GM12878 (cell line): ENCODE data around the gene FBLIM1. TPM values are rescaled to one million over a fixed set of nuclear protein-coding genes. Genes with fewer than 3 reads are reported as not detected.

Experiments
- ATAC-seq: fragments of 200-7000 bp; cut with Tn5 transposase; 3 replicates; pipeline ENCODE4 v1.9.1; 2020; ENCODE audit warnings: mild to moderate bottlenecking, moderate library complexity
- BruUV-seq: library from RNA; stranded (reverse); fragments of 400-500 nt; replicated peaks from 2 replicates; lab custom pipeline; 2021; lab: Mats Ljungman, UMichigan
- CTCF ChIA-PET: fragments of 300-600 bp; sonication (Branson Sonifier 250); formaldehyde crosslinking; extraction: SDS; loops from one replicate; lab custom pipeline; 2021; ENCODE audit warnings: inconsistent platforms; lab: Yijun Ruan, JAX
- POLR2A ChIA-PET: fragments of 350-600 bp; formaldehyde crosslinking; extraction: SDS; loops from one replicate; lab custom pipeline; 2021; ENCODE audit warnings: inconsistent platforms; lab: Charles Lee
- RAD21 ChIA-PET: fragments of 300-600 bp; sonication (Branson Sonifier 250); formaldehyde crosslinking; loops from one replicate; lab custom pipeline; 2023; ENCODE audit warnings: antibody characterized with exemption; ENCODE audit not compliant: unreplicated experiment; lab: Charles Lee
- SMC1A ChIA-PET: fragments of 300-600 bp; sonication (Branson Sonifier 250); formaldehyde crosslinking; loops from one replicate; lab custom pipeline; 2023; ENCODE audit not compliant: unreplicated experiment, uncharacterized antibody; lab: Charles Lee
- DNase-seq: peaks from one replicate; pipeline ENCODE4 v3.0.0-alpha.2; 2011; ENCODE audit warnings: low read depth, low spot score
- FAIRE-seq: peaks from 3 replicates; lab custom pipeline; 2011; peaks lifted over from hg19 to GRCh38; lab: Jason Lieb, UNC
- H2AFZ ChIP-seq: 2 replicates; pipeline ENCODE4 v1.6.0; 2011; ENCODE audit warnings: low read depth, low read length, control low read depth; ENCODE audit not compliant: control insufficient read depth
- H3K27ac ChIP-seq: 2 replicates; pipeline ENCODE4 v1.5.1; 2011; ENCODE audit warnings: control low read depth; ENCODE audit not compliant: control insufficient read depth, insufficient read depth
- H3K27me3 ChIP-seq, 2 experiments: replicated peaks in 1 of 2; 2 replicates each; pipeline versions ENCODE4 v1.6.0 to v1.6.1; 2011; ENCODE audit warnings: low read length in 1 of 2; ENCODE audit not compliant: control insufficient read depth in 2 of 2, insufficient read depth in 2 of 2
- H3K36me3 ChIP-seq, 2 experiments: 2 replicates each; pipeline ENCODE4 v1.5.1; 2011; ENCODE audit warnings: low read length in 1 of 2; ENCODE audit not compliant: control insufficient read depth in 2 of 2, insufficient read depth in 2 of 2
- H3K4me1 ChIP-seq: 2 replicates; pipeline ENCODE4 v1.6.1; 2011; ENCODE audit warnings: mild to moderate bottlenecking, low read length, moderate library complexity, mixed read lengths; ENCODE audit not compliant: control insufficient read depth, insufficient read depth
- H3K4me2 ChIP-seq: 2 replicates; pipeline ENCODE4 v1.6.0; 2011; ENCODE audit warnings: control low read depth; ENCODE audit not compliant: control insufficient read depth, insufficient read depth
- H3K4me3 ChIP-seq: fragments of 200-600 bp; sonication (generic); 2 replicates; pipeline ENCODE4 v1.5.1; 2016
- H3K79me2 ChIP-seq: 2 replicates; pipeline ENCODE4 v1.6.0; 2011; ENCODE audit warnings: low read length; ENCODE audit not compliant: control insufficient read depth, insufficient read depth
- H3K9ac ChIP-seq: 2 replicates; pipeline ENCODE4 v1.8.0; 2011; ENCODE audit warnings: low read length, control low read depth, mixed read lengths; ENCODE audit not compliant: control insufficient read depth, insufficient read depth
- H3K9me3 ChIP-seq: replicated peaks from 3 replicates; pipeline ENCODE4 v1.5.1; 2011; ENCODE audit warnings: mild to moderate bottlenecking, low read length; ENCODE audit not compliant: control insufficient read depth, insufficient read depth
- H4K20me1 ChIP-seq: 2 replicates; pipeline ENCODE4 v1.6.0; 2011; ENCODE audit not compliant: control insufficient read depth, insufficient read depth
- E2F4 ChIP-seq: IDR thresholded peaks from 2 replicates; pipeline ENCODE4 v1.6.1; 2012; ENCODE audit warnings: low read depth, low read length, improper control_type of control experiment
- FOXM1 ChIP-seq: IDR thresholded peaks from 2 replicates; pipeline ENCODE4 v1.6.1; 2012; ENCODE audit warnings: low read depth, mild to moderate bottlenecking, inconsistent platforms, low read length, moderate library complexity
- MEF2A ChIP-seq: IDR thresholded peaks from 2 replicates; pipeline ENCODE4 v1.6.1; 2011; ENCODE audit warnings: low read depth, mild to moderate bottlenecking, low read length, moderate library complexity; ENCODE audit not compliant: insufficient read depth
- MXI1 ChIP-seq: fragments of 150-350 bp; IDR thresholded peaks from 2 replicates; pipeline ENCODE4 v1.6.1; 2011; ENCODE audit warnings: low read depth, mild to moderate bottlenecking, inconsistent platforms, low read length, improper control_type of control experiment
- POU2F2 ChIP-seq: IDR thresholded peaks from 3 replicates; pipeline ENCODE4 v1.6.1; 2011; ENCODE audit warnings: low read depth, mild to moderate bottlenecking, low read length, borderline replicate concordance
- SUZ12 ChIP-seq: fragments of 200-600 bp; sonication (generic); IDR thresholded peaks from one replicate; pipeline ENCODE4 v1.6.1; 2018; ENCODE audit warnings: antibody characterized with exemption, mild to moderate bottlenecking; ENCODE audit not compliant: unreplicated experiment
- TARDBP ChIP-seq: IDR thresholded peaks from 2 replicates; pipeline ENCODE4 v1.6.1; 2016; ENCODE audit warnings: borderline replicate concordance
- WGBS: methylation state at CpG from one replicate; pipeline ENCODE4 v1.1.6; 2016; ENCODE audit warnings: low lambda C conversion rate; ENCODE audit not compliant: insufficient replicate concordance, insufficient coverage; ENCODE audit errors: missing lambda C conversion rate; 5-methylcytosine and 5-hydroxymethylcytosine counted together
- in situ Hi-C: fragments of 300-500 bp; cut with MboI; formaldehyde crosslinking; loops from 9 replicates; pipeline ENCODE4 v1.14.3; 2018; ENCODE audit warnings: mixed read lengths
- intact Hi-C: fragments of 100-400 bp; cut with micrococcal nuclease; formaldehyde crosslinking; loops from one replicate; pipeline ENCODE4 v1.14.2; 2022; ENCODE audit not compliant: unreplicated experiment
- polyA plus RNA-seq, 11 experiments: library from polyadenylated mRNA; depleted of rRNA in 4 of 11; unstranded in 6 of 11; stranded (reverse) in 5 of 11; fragments of >200 nt; fragmentation: Nextera tagmentation in 4 of 11; fragmentation: Illumina TruSeq in 1 of 11; extraction: Ambion mirVana in 4 of 11; extraction: Trizol in 1 of 11; gene quantifications; 1 replicate in 1 of 11; 2 replicates in 10 of 11; pipeline versions ENCODE4 v1.2.1 to v1.2.3, GENCODE V29; 2011 to 2016; ENCODE audit warnings: inconsistent platforms in 2 of 11, missing spikeins in 2 of 11, low read depth in 1 of 11
- total RNA-seq, 4 experiments: library from RNA; depleted of rRNA in 3 of 4; stranded (reverse); fragments of >200 nt in 3 of 4; fragmentation: Illumina TruSeq in 1 of 4; extraction: Trizol in 1 of 4; gene quantifications; 2 replicates each; pipeline versions ENCODE4 v1.2.1 to v1.2.3, GENCODE V29; 2013 to 2021
- TF ChIP-seq, protein P1 (sequence below): fragments of 450-650 bp; IDR thresholded peaks from 2 replicates; pipeline ENCODE4 v1.6.1; 2016; ENCODE audit warnings: mild to moderate bottlenecking

Gene FBLIM1
- total and polyA plus RNA-seq, 10 of the 15 experiments (the other 5 are each of a cell fraction or from before 2014, with no cell fraction given) = 0.03 to 0.13 TPM; not detected in 8

DNA sequence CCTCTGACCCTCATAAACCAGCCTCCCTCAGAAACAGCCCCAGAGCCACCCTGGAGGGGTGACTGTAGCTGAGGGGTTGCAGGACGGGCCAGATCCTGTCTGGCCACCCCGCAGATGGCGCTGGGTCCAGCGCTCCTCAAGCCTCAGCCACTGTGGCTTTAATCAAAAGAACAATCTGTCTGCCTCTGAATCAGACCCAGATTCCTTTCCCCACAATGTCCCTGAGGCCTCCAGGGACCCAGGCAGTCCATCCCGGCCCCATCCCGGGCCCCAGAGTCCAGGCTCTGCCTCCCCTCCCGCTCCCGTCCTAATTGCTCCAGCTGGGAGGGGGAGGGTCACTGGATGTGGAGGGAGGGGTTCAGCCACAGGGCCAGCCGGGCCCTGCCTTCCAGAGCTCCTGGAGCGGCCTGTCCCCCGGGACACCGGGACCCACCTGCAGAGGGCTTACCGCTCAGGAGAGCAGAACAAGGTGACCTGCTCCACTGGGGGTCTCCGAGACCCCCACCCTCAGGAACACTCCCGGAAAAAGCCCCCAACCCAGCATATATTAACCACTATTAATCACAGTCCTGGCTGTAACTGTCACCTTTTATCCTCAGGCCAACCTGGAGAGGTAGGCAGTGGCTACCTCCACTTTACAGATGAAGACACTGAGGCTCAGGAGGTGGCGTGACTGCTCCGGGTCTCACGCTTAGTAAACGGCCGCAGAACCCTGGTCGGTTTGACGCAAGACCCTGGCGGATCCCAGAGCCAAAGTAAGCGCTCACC lies 836 bp upstream of the FBLIM1 start (continued):
- TF ChIP-seq POU2F2 (no peak), MXI1 (no peak), E2F4 (no peak), TARDBP (no peak), MEF2A (no peak), FOXM1 (no peak)

GRCh38 chr1:15758953-15759661 lies 512 bp downstream of the FBLIM1 start:
- Histone ChIP-seq H3K4me2 (no peak overlapping the region), H3K4me3 (no peak overlapping the region), H3K79me2 (no peaks in the 10 kb centered on the region), H3K9ac (no peak overlapping the region), H4K20me1 (no peaks in the 10 kb centered on the region), H3K36me3 (no peaks in the 10 kb centered on the region), H3K27me3 (peaks cover 8 to 22% of the 10 kb centered on the region in 2 experiments; a peak in 3 of 4 replicates), H3K9me3 (no peaks in the 10 kb centered on the region), H3K27ac (no peak overlapping the region), H2AFZ (no peak overlapping the region), H3K4me1 (no peaks in the 10 kb centered on the region)
- TF ChIP-seq, protein P1, sequence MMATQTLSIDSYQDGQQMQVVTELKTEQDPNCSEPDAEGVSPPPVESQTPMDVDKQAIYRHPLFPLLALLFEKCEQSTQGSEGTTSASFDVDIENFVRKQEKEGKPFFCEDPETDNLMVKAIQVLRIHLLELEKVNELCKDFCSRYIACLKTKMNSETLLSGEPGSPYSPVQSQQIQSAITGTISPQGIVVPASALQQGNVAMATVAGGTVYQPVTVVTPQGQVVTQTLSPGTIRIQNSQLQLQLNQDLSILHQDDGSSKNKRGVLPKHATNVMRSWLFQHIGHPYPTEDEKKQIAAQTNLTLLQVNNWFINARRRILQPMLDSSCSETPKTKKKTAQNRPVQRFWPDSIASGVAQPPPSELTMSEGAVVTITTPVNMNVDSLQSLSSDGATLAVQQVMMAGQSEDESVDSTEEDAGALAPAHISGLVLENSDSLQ = no peak
- TF ChIP-seq SUZ12 = peak; percentile 41
- ChIA-PET POLR2A (no interaction called here), RAD21 (no interaction called here), CTCF (no interaction called here), SMC1A (no interaction called here)
- no TSS peak for BruUV-seq
- peak; percentile 33 for ATAC-seq
- intact Hi-C loops (no loop called here), in situ Hi-C loops (no loop called here)
- 13% methylated on average over 51 of the region's 58 CpGs for WGBS
- DNase-seq = no peak
- no peak for FAIRE-seq
